Neuronal stem cell (in vitro differentiated cells): ENCODE data around the gene OSTC.

Experiments used
- DNase-seq: peaks from one replicate; pipeline ENCODE4 v3.0.0-alpha.2; 2013; ENCODE audit warnings: low spot score
- H2AFZ ChIP-seq: one replicate; pipeline ENCODE4 v1.6.1; 2013; ENCODE audit warnings: mild to moderate bottlenecking, low read length, inconsistent platforms
- H2AK5ac ChIP-seq: 2 replicates; pipeline ENCODE4 v1.6.1; 2013; ENCODE audit warnings: low read depth, mild to moderate bottlenecking, inconsistent platforms, low read length, moderate library complexity, mixed read lengths
- H2BK120ac ChIP-seq: 2 replicates; pipeline ENCODE4 v1.6.1; 2013; ENCODE audit warnings: low read depth, mild to moderate bottlenecking, inconsistent platforms, low read length, moderate library complexity, mixed read lengths
- H2BK12ac ChIP-seq: one replicate; pipeline ENCODE4 v1.6.1; 2013; ENCODE audit warnings: low read length, inconsistent platforms
- H2BK15ac ChIP-seq: 2 replicates; pipeline ENCODE4 v1.6.1; 2013; ENCODE audit warnings: mild to moderate bottlenecking, low read length, inconsistent platforms, mixed read lengths
- H2BK5ac ChIP-seq: one replicate; pipeline ENCODE4 v1.6.1; 2013; ENCODE audit warnings: inconsistent platforms, mild to moderate bottlenecking, low read length, moderate library complexity
- H3K14ac ChIP-seq: one replicate; pipeline ENCODE4 v1.6.1; 2013; ENCODE audit warnings: low read length, inconsistent platforms
- H3K18ac ChIP-seq: 2 replicates; pipeline ENCODE4 v1.6.1; 2013; ENCODE audit warnings: low read length, inconsistent platforms
- H3K23ac ChIP-seq: 2 replicates; pipeline ENCODE4 v1.6.1; 2013; ENCODE audit warnings: low read depth, mild to moderate bottlenecking, mixed read lengths, low read length, inconsistent platforms; ENCODE audit not compliant: poor library complexity
- H3K27ac ChIP-seq: replicated peaks from 3 replicates; pipeline ENCODE4 v1.5.1; 2013; ENCODE audit warnings: low read length, inconsistent platforms
- H3K27me3 ChIP-seq, 3 experiments: 2 replicates each; pipeline ENCODE4 v1.6.1; 2013; ENCODE audit warnings: low read length in 3 of 3, mild to moderate bottlenecking in 2 of 3, inconsistent platforms in 1 of 3, low read depth in 1 of 3, mixed read lengths in 1 of 3, moderate library complexity in 1 of 3; ENCODE audit not compliant: control insufficient read depth in 3 of 3, insufficient read depth in 3 of 3
- H3K36me3 ChIP-seq, 2 donors: replicated peaks in 1 of 2; 2 replicates each; pipeline ENCODE4 v1.6.1; 2013; ENCODE audit warnings: low read length in 2 of 2; ENCODE audit not compliant: control insufficient read depth in 2 of 2, insufficient read depth in 2 of 2
- H3K4ac ChIP-seq: 2 replicates; pipeline ENCODE4 v1.6.1; 2013; ENCODE audit warnings: inconsistent platforms, mild to moderate bottlenecking, low read length, moderate library complexity
- H3K4me1 ChIP-seq, 2 donors: 1 replicate in 1 of 2; 2 replicates in 1 of 2; pipeline ENCODE4 v1.6.1; 2013; ENCODE audit warnings: low read length in 2 of 2, low read depth in 1 of 2; ENCODE audit not compliant: control insufficient read depth in 2 of 2, insufficient read depth in 1 of 2
- H3K4me2 ChIP-seq: one replicate; pipeline ENCODE4 v1.6.1; 2013; ENCODE audit warnings: mild to moderate bottlenecking, low read length, inconsistent platforms; ENCODE audit not compliant: insufficient read depth, poor library complexity, severe bottlenecking
- H3K4me3 ChIP-seq, 2 donors: 2 replicates each; pipeline ENCODE4 v1.5.1; 2013; ENCODE audit warnings: low read length in 2 of 2, mild to moderate bottlenecking in 2 of 2, inconsistent platforms in 1 of 2, moderate library complexity in 1 of 2
- H3K79me1 ChIP-seq: one replicate; pipeline ENCODE4 v1.6.1; 2013; ENCODE audit warnings: low read depth, mild to moderate bottlenecking, inconsistent platforms, low read length, moderate library complexity
- H3K9ac ChIP-seq: one replicate; pipeline ENCODE4 v1.6.1; 2013; ENCODE audit warnings: mild to moderate bottlenecking, low read depth, low read length, inconsistent platforms; ENCODE audit not compliant: poor library complexity
- H3K9me3 ChIP-seq, 2 donors: replicated peaks in 1 of 2; 2 replicates each; pipeline versions ENCODE3 to v1.6.1; 2013; ENCODE audit warnings: low read length in 2 of 2, mild to moderate bottlenecking in 2 of 2, inconsistent platforms in 1 of 2, low read depth in 1 of 2, mixed read lengths in 1 of 2, moderate library complexity in 1 of 2; ENCODE audit not compliant: control insufficient read depth in 2 of 2, insufficient read depth in 1 of 2
- H4K8ac ChIP-seq: one replicate; pipeline ENCODE4 v1.6.1; 2013; ENCODE audit warnings: low read depth, mild to moderate bottlenecking, inconsistent platforms, low read length, moderate library complexity
- H4K91ac ChIP-seq: one replicate; pipeline ENCODE4 v1.6.1; 2013; ENCODE audit warnings: low read length, low read depth, mild to moderate bottlenecking, inconsistent platforms; ENCODE audit not compliant: poor library complexity
- whole genome bisulfite sequencing, 2 donors: extraction: QIAGEN DNeasy Blood & Tissue Kit; methylation state at CpG; one replicate each; pipeline ENCODE4 v1.1.7; 2013; ENCODE audit warnings: missing lambda C conversion rate in 2 of 2, mixed read lengths in 1 of 2; ENCODE audit not compliant: insufficient read length in 2 of 2, insufficient replicate concordance in 1 of 2; ENCODE audit errors: extremely low coverage in 2 of 2; 5-methylcytosine and 5-hydroxymethylcytosine counted together

The OSTC gene

GRCh38 chr4:108607079-108607815 is 43.2 kb upstream of the OSTC start:
- Histone ChIP-seq H2AFZ (no peak overlapping the region), H3K9ac (no peak overlapping the region), H3K9me3 (no peaks in the 10 kb centered on the region), H4K8ac (no peak overlapping the region), H4K91ac (no peak overlapping the region), H2BK5ac (no peak overlapping the region), H3K18ac (no peak overlapping the region), H3K23ac (no peak overlapping the region), H3K36me3 (no peaks in the 10 kb centered on the region), H2BK12ac (no peak overlapping the region), H2AK5ac (no peak overlapping the region), H2BK120ac (no peak overlapping the region), H3K4me3 (no peak overlapping the region), H3K4me1 (peaks cover 0 to under 1% of the 10 kb centered on the region in 2 donors), H3K4ac (no peak overlapping the region), H3K14ac (no peak overlapping the region), H2BK15ac (no peak overlapping the region), H3K27ac (no peak overlapping the region), H3K79me1 (no peaks in the 10 kb centered on the region), H3K4me2 (no peak overlapping the region), H3K27me3 (no peaks in the 10 kb centered on the region)
- no peak for DNase-seq
- no CpG with 5 or more reads among the region's 4 CpGs for WGBS, 2 donors

- no peaks in the 10 kb centered on the region for H3K27me3 ChIP-seq
- no peak overlapping the region for H2AK5ac ChIP-seq
- H2BK12ac ChIP-seq: no peak overlapping the region
- H2BK5ac ChIP-seq: no peak overlapping the region
- no peak overlapping the region for H3K14ac ChIP-seq
- H3K4me3 ChIP-seq: no peak overlapping the region
- no peaks in the 10 kb centered on the region for H3K36me3 ChIP-seq
- H4K8ac ChIP-seq: no peak overlapping the region
- no peak overlapping the region for H3K27ac ChIP-seq
- no peak overlapping the region for H2AFZ ChIP-seq
- H3K23ac ChIP-seq: no peak overlapping the region
- no peak overlapping the region for H3K18ac ChIP-seq
- no peak overlapping the region for H3K4ac ChIP-seq
- no CpG with 5 or more reads among the region's 10 CpGs for WGBS, 2 donors
- peaks cover 0 to 2% of the 10 kb centered on the region in 2 donors for H3K4me1 ChIP-seq
- H3K79me1 ChIP-seq: no peaks in the 10 kb centered on the region
- H3K9ac ChIP-seq: no peak overlapping the region
- DNase-seq: no peak
- H3K9me3 ChIP-seq: no peaks in the 10 kb centered on the region
- H4K91ac ChIP-seq: no peak overlapping the region
- H2BK120ac ChIP-seq: no peak overlapping the region
- H3K4me2 ChIP-seq: no peak overlapping the region
- H2BK15ac ChIP-seq: no peak overlapping the region
Measured at GRCh38 chr4:108611365-108611764, 39.0 kb upstream of the OSTC start.

GRCh38 chr4:108612365-108612764 is 38.0 kb upstream of the OSTC start:
- Histone ChIP-seq H3K27ac (no peak overlapping the region), H3K14ac (no peak overlapping the region)

GRCh38 chr4:108619372-108620100 is 30.9 kb upstream of the OSTC start:
- no peak overlapping the region for H3K4me2 ChIP-seq
- H2BK5ac ChIP-seq: no peak overlapping the region
- WGBS, 2 donors: no CpG with 5 or more reads among the region's 7 CpGs
- no peak overlapping the region for H3K14ac ChIP-seq
- peaks cover 21 to 34% of the 10 kb centered on the region in 2 donors for H3K36me3 ChIP-seq
- no peak overlapping the region for H4K91ac ChIP-seq
- peak overlapping the region; percentile 81 for H2AFZ ChIP-seq
- H2BK12ac ChIP-seq: no peak overlapping the region
- no peak overlapping the region for H3K27ac ChIP-seq
- H3K23ac ChIP-seq: no peak overlapping the region
- no peak for DNase-seq
- H4K8ac ChIP-seq: no peak overlapping the region
- no peak overlapping the region for H3K18ac ChIP-seq
- no peak overlapping the region for H2BK15ac ChIP-seq
- no peak overlapping the region for H2BK120ac ChIP-seq
- H3K27me3 ChIP-seq: no peaks in the 10 kb centered on the region
- no peak overlapping the region for H3K9ac ChIP-seq
- H2AK5ac ChIP-seq: no peak overlapping the region
- H3K79me1 ChIP-seq: peaks cover 4% of the 10 kb centered on the region
- H3K4me1 ChIP-seq: peaks cover 4% of the 10 kb centered on the region in 2 donors
- H3K4me3 ChIP-seq: peak overlapping the region in 1 of 2 donors; percentile 71
- no peak overlapping the region for H3K4ac ChIP-seq
- no peaks in the 10 kb centered on the region for H3K9me3 ChIP-seq

More at GRCh38 chr4:108612365-108612764, 38.0 kb upstream of the OSTC start:
- Histone ChIP-seq H3K79me1 (no peaks in the 10 kb centered on the region), H2BK12ac (no peak overlapping the region), H3K4ac (no peak overlapping the region), H2BK15ac (no peak overlapping the region), H3K4me2 (no peak overlapping the region), H3K23ac (no peak overlapping the region), H3K4me3 (no peak overlapping the region), H4K91ac (no peak overlapping the region), H4K8ac (no peak overlapping the region), H3K4me1 (peaks cover 0 to 2% of the 10 kb centered on the region in 2 donors), H2BK120ac (no peak overlapping the region), H3K27me3 (no peaks in the 10 kb centered on the region), H3K18ac (no peak overlapping the region), H3K9ac (no peak overlapping the region), H2AK5ac (no peak overlapping the region), H2AFZ (no peak overlapping the region), H3K9me3 (no peaks in the 10 kb centered on the region), H2BK5ac (no peak overlapping the region), H3K36me3 (no peaks in the 10 kb centered on the region)
- DNase-seq: no peak
- WGBS, 2 donors: no CpG with 5 or more reads among the region's 6 CpGs
